ENCODE data around the gene SNTG2.
"Not testable (repeated sequence)": the region's sequence is repeated elsewhere in the genome, so short reads cannot be mapped to it uniquely, and the experiment has no call there.

Gene SNTG2

DNA sequence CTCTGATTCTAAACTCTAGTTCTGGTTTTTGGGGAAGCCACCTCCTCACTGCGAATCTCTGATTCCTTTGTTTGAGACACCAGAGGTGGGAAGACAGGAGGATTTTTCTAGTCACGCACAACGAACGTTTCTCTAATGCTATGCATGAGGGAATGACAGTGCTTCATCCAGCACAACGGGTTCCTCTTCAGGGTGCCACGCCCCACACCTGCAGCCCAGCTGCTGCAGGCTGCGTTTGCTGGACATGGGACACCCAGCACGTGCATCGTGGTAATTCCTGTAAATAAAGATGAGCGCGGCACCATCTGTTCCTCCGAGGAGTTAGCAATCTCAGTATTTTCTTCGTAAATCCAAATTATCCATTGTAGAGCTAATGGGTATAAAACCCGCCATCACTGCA is 425.1 kb downstream of the SNTG2 start:
- no peak for DNase-seq (ENCODE audit: low spot score)

DNA sequence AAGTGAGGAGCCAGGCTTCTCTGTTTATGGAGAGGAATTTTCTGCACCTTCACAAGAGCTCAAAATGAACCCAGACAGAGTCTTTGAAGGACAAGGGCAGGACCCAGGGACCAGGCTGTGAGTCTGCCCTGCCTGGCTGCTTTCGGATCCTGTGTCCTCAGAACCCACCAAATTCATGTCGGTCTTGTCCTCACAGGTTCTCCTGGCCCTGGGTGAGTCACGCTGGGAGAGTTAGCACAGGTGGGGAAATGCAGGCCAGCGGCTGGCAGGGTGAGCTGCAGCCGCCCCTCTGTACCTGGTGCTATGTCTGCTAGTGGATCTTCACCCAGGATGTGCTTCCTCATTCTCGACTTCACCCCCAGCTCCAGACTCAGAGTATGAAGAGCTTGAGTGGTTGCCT is 426.8 kb downstream of the SNTG2 start:
- DNase-seq (ENCODE audit: low spot score), result no peak

DNA sequence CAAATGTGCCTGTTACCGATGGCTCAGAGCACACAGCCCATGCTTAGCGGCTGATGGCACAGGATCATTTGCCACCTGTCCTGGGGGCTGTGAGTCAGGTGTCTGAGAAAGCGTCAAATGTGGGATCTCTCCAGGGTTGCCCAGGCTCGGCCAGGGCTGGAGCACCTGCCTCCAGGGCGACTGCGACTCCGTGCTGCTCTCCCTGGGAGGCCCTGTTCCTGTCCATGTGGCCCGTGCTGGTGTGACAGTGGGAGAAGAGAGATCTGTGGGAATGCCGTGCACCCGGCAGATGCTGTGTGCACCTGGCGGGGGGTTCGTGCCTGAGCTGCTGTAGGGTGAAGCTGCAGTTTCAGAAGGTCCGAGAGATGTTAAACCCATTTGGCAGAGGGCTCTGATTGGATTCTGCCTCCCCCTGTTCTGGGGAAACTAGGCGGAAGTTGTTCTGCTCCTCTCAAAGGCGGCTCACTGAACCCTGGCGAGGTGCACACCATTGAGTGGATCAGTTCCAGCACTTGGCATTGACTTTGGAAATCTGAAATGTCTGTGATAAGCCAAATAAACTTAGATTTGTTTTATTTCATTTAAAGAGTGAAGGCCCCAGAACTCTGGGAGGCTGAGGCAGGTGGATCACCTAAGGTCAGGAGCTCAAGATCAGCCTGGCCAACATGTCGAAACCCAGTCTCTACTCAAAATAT is 428.0 kb downstream of the SNTG2 start:
- DNase-seq (ENCODE audit: low spot score), result no peak

DNA sequence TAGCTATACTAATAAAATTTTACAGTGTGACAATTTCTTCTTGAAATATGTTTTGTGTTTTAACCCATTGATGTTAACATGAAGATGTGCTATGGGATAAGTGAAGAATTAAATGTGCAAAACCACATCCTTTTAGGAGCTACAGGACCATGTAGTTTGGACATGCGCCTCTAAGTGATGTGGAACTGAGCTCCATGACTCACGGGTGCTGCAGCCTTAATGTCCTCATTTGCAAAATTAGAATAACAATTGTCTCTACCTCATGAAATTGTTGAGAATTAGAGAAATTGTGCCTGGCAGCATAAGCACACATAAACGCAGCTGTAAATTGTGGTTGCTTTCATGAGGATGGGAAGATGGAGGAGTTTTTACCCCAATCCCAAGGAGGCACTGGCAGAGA is 431.0 kb downstream of the SNTG2 start:
- DNase-seq (ENCODE audit: low spot score), result no peak

DNA sequence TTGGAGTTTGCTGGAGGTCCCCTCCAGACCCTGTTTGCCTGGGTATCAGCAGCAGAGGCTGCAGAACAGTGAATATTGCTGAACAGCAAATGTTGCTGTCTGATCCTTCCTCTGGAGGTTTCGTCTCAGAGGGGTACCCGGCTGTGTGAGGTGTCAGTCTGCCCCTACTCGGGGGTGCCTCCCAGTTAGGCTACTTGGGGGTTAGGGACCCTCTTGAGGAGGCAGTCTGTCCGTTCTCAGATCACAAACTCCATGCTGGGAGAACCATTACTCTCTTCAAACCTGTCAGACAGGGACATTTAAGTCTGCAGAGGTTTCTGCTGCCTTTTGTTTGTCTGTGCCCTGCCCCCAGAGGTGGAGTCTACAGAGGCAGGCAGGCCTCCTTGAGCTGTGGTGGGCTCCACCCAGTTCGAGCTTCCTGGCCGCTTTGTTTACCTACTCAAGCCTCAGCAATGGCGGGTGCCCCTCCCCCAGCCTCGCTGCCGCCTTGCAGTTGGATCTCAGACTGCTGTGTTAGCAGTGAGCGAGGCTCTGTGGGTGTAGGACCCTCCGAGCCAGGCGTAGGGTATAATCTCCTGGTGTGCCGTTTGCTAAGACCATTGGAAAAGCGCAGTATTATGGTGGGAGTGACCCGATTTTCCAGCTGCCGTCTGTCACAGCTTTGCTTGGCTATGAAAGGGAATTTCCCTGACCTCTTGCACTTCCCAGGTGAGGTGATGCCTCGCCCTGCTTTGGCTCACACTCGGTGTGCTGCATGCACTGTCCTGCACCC is 437.5 kb downstream of the SNTG2 start:
- not testable (repeated sequence) for DNase-seq (ENCODE audit: low spot score)

DNA sequence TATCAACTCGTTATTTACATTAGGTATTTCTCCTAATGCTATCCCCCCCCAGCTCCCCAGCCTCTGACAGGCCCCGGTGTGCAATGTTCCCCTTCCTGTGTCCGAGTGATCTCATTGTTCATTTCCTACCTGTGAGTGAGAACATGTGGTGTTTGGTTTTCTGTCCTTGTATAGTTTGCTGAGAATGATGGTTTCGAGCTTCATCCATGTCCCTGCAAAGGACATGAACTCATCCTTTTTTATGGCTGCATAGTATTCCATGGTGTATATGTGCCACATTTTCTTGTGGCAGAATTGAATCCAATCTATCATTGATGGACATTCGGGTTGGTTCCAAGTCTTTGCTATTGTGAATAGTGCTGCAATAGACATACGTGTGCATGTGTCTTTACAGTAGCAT is 439.5 kb downstream of the SNTG2 start:
- not testable (repeated sequence) for DNase-seq (ENCODE audit: low spot score)

DNA sequence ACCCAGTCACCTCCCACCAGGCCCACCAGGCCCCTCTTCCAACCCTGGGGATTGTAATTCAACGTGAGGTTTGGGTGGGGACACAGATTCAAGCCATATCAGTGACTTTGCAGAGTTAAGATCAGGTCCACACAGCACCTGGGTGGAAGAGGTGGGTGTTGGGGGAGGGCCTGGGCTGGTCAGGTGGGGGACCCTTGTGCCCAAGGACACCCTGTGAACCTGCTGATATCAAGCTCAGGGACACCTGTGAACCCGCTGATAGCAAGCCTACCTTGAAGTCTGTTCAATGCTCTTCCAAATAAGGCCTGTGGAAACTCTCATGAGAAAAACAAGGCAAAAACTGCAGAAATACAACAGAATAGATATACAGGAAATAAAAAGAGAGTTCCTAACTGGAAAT is 442.7 kb downstream of the SNTG2 start:
- DNase-seq (ENCODE audit: low spot score), result no peak

DNA sequence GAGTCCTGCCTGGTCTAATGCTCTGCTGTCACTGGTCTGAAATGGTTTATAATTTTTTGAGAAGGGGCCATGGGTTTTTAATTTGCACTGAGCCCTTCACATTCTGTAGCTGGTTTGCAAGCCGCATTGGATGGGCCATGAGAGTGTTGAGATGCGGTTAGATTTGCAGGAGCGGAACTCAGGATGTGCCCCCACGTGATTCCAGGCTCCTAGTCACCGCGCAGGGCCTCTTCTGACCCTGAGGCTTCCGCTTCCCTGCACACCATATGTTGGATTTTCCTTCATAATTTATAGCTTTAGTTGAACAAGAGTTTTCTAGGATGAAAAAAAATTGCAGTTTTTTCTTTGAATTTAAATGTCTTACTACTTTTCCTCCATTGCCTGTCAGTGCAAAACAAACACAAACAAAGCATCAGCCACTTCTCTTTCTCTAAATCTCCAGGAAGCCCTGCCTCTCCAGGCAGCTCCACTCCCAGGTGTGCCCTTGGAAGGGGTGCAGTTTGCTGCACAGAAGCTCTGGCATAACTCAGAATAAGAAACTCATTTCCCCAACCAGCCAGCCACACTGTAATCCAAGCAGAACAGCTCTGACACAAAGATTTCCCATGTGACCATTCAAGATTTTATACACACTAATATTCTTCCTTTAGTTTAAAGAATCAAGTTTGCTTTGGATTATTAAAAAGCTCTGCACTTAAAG is 444.2 kb downstream of the SNTG2 start:
- DNase-seq (ENCODE audit: low spot score), result no peak

DNA sequence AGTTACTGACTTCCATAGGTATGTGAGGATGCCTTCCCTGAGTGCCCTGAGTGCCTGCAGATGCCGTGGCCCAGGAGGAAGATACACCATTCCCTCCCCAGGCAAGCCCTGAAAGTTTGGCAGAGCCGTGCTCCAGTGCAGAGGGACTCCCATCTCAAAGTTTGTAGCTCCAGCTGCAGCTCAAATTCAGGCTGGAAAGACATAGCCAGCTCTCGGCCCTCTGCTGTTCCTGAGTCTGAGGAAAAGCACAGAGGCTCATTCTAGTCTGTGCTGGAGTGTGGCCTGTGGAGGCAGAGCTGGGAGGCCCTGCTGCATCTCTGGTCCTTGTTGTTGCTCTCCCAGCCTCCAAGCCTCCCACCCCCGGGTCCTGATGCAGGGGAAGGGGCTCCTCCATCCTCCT is 446.7 kb downstream of the SNTG2 start:
- no peak for DNase-seq (ENCODE audit: low spot score)

DNA sequence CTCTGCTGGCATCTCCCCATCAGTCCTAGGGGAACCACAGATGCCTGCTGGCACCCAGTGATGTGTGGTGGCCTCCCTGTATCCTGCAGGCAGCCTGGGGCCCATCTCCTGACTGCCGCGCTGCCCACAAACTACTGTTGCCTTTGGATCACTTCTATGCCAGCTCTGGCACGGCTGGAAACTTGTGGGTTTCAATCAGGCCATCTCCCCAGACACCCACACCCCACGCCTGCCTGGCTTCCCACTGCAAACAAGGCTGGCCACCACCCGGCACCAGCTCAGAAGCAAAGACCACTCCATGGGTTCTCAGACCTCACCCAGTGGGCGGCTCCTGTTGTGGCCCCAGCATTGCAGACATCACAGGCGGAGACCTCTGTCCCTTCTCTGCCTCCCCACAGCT is 447.5 kb downstream of the SNTG2 start:
- DNase-seq (ENCODE audit: low spot score), result no peak

DNA sequence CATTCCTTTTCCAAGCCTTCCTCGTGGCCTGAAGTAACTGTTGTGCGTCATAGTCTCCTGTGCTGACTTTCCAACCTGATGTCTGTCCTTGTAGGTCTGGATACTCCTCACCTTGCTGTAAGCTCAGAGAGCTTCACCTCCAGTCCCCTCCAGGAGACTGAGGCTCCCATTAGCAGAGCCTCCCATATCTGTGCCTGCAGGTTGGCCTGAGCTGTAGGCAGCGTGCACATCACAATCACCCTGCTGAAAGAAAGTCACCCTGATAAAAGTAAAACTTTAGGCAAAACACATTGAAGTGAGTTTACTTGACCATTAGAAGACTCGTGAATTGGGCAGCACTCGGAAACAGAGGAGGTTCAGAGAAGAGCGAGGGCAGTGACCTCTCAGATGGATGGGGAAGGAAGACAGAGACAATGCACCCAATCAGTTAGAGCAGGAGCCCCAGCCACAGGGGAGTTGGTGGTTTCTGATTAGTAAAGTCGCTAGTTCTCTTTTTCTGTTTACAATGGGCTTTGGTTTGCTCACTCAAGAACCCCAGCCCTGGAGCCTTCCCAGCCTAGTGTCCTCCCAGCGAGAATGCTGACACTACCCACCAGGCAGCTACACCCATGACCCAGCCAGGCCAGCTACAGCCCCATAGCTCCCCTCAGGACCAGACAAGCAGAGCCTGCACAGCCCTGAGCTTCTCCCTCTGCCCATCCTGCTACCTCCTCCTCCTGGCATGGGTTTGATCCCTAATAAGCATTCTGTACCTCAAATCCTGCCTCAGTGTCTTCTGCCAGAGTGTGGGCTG is 450.5 kb downstream of the SNTG2 start:
- DNase-seq (ENCODE audit: low spot score), result no peak

DNA sequence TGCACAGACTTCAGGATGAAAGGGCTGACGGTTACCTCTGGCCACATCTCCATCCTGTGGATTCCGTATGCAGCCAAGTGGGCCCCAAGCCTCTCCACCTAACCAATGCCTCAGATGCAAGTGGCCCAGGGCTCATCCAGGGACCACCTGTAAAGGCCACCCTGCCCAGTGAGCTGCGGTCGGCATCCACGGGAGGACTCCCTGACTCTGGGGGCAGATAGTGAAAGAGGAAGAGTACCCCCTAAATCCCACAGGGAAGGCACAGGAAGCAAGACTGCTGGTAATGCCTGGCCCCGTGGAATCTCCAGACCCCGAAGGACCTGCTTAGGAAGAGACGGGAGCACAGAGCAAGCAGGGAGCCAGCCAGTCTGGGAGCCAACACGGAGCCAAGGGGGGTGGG is 451.4 kb downstream of the SNTG2 start:
- no peak for DNase-seq (ENCODE audit: low spot score)

DNA sequence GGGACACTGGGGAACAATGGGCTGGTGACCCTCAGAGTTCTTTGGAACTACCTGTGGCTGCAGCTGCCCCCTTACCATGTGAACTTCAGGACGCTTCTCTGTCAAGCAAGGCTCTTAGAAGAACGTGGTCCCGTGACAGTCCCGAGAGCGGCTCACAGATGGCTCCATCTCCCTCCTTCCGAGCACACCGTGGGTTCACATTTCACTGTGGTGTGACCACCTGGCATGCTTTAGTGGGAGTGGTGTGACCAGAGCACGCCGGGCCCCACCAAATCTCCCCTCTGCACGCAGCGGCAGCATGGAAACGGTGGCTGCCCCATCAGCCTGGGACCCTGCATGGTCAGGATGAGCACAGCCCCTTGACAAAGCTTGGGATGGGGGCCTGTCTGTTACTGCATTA is 452.9 kb downstream of the SNTG2 start:
- DNase-seq (ENCODE audit: low spot score), result no peak

DNA sequence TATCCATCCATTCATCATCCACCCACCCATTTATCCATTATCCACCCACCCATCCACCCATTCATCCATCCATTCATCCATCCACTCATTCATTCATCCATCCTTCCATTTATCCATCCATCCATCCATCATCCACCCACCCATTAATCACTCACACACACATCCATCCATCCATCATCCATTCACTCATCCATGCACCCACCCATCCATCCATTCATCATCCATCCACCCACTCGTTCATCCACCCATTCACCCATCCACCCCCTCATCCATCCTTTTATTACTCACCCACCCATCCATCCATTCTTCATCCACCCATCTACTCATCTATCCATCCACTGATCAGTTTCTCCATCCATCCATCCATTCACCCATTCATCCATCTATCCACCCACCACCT is 454.5 kb downstream of the SNTG2 start:
- DNase-seq (ENCODE audit: low spot score), result no peak

DNA sequence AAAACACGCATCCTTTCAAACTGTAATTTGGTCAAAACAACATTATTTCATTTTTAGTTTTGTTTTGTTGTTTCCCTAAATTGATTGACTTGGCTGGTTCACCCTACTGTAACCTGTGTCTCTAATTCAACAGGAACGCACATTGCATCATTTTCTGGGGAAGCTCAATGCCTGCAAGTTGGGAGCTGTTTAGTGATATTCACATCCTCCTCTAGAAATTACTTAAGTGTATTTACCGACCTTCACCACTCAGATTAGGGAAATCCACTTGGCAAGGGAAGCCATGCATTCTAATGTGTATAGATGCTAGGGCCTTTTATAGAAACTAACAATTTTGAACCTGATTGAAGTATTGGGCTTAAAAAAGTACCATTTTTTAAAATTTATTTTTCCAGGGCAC is 455.3 kb downstream of the SNTG2 start:
- DNase-seq (ENCODE audit: low spot score), result no peak

DNA sequence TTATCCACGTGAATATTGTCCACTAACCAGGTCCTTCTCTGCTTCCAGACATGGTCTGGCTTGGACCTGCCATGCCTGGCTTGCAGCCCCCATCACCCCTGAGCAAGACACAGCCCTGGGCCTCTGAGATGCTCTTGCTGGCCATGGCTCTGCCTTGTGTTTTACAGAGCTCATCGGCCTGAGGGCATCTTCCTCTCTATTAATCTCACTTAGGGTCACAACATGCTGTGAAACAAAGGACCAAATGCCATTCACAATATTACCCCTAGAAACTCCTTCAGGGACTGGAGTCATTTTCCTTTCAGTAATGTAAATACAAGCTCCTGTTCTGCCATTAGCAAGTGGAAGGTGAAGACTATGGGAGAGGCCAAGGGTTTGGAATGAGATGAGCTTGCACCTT is 455.8 kb downstream of the SNTG2 start:
- DNase-seq (ENCODE audit: low spot score), result no peak

DNA sequence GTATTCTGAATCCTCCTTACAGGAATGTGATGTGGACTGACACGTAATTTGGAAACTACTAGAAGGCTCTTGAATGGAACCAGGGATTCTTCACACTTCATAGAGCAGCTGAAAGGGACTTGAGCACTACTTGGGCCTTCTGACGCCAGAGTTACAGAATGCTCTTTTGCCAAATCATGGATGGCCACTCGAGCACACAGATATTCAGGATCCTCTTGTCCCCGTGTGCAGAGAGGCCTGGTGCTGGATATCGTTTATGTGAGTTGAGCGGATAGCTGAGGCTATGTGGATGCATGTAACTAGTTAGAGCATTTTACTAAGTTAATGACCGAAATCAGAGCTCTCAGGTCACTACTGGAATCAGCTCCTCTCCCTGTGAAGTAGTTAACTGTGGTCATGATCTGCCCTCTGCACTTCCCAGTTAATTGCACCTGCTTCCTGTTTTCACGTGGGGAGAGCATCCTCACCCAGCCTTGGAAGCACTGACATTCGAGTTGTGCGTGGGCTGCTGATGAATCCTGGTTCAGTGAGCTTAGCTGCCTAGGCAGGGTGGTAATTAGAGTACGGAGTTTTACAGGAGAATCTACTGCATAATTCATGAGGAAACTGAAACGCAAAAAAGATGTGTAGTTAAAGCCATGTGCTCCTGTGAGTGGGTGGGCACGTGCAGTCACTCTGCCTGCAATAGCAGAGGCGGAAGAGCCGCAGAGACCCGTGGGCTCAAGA is 457.5 kb downstream of the SNTG2 start:
- no peak for DNase-seq (ENCODE audit: low spot score)

DNA sequence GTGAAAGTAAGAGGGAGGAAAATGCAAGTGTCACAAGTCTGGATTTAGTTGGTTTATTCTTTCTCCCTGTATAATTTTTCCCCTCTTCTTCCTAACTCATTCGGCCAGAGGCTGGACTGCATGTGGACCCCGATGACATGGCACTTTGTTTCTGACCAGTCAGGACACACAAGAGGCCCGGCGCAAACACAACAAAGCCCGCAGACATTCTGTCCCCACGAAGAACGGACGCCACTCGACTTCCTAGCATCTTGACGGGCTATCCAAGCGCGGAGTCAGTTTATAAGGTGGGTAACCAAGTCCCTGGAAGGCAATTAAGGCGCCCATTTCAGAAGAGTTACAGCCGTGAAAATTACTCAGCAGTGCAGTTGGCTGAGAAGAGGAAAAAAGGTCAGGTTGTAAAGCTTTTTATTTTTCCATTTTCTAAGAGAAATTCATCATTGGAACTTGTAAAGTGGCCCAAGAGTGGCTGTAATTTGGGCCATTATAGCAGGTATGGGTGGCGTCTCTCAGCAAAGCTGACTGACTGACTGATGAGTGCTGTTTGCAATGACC is 462.6 kb downstream of the SNTG2 start, which contains the start of gene TPO:
TPO (plus strand) TSS at position 308 of the 555 bp plus-strand sequence. CDS start 946 bp downstream, outside the sequence.
- no peak for DNase-seq (ENCODE audit: low spot score)

DNA sequence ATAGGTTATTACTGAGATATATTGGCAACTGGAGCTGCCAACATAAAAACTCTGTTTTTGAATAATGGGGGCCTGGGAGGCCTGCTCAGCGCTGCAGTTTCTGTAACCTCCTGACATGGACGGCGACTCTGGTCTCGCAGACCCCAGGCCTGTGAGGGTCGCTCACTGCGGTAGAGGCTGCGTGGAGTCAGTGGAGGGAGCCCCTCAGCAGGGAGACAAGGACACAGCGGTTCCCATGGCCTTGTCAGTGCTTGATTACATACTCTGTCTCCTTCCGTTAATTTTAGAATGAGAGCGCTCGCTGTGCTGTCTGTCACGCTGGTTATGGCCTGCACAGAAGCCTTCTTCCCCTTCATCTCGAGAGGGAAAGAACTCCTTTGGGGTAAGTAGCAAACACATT is 463.5 kb downstream of the SNTG2 start:
- DNase-seq (ENCODE audit: low spot score), result no peak

DNA sequence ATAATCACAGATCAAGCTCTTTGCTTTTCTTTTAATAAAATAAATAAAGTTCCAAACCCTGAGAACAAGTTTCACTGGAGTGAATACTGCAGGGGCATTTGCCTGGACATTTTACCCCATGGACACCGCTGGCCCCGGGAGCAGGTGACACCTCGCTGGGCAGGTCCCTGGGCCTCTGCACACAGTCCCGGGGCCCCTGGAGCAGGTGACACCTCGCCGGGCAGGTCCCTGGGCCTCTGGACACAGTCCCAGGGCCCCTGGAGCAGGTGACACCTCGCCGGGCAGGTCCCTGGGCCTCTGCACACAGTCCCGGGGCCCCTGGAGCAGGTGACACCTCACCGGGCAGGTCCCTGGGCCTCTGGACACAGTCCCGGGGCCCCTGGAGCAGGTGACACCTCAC is 464.3 kb downstream of the SNTG2 start:
- not testable (repeated sequence) for DNase-seq (ENCODE audit: low spot score)

DNA sequence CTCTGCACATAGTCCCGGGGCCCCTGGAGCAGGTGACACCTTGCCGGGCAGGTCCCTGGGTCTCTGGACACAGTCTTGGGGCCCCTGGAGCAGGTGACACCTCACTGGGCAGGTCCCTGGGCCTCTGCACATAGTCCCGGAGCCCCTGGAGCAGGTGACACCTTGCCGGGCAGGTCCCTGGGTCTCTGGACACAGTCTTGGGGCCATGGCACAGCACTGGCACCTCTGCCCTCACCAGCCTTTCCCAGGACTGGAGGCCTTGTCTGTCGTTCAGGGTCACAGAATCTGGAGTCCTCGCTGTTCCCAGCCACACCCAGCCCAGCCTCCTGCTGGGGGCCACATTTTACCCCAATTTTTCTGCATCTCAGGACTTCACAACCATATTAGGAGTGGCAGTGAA is 464.9 kb downstream of the SNTG2 start:
- DNase-seq (ENCODE audit: low spot score), result no peak

Data from HuH-7 (cell line).